IMR-90 (cell line): ENCODE data around the gene SBSN. TPM values are rescaled to one million over a fixed set of nuclear protein-coding genes. Genes with fewer than 3 reads are reported as not detected.

ENCODE experiments used
- ATAC-seq: fragments of 200-7000 bp; cut with Tn5 transposase; 2 replicates; pipeline ENCODE4 v1.9.1; 2020; ENCODE audit warnings: low read depth, mild to moderate bottlenecking, moderate library complexity
- BruUV-seq: library from RNA; stranded (reverse); fragments of 400-500 nt; replicated peaks from 2 replicates; lab custom pipeline; 2021; lab: Mats Ljungman, UMichigan
- CTCF ChIA-PET: fragments of 300-600 bp; formaldehyde crosslinking; extraction: SDS; loops from one replicate; lab custom pipeline; 2021; ENCODE audit warnings: antibody characterized with exemption; lab: Yijun Ruan, JAX
- POLR2A ChIA-PET: fragments of 300-600 bp; sonication (Branson Sonifier 250); formaldehyde crosslinking; loops from one replicate; lab custom pipeline; 2022; ENCODE audit warnings: antibody characterized with exemption; ENCODE audit not compliant: unreplicated experiment; lab: Charles Lee
- DNase-seq: peaks from one replicate; pipeline ENCODE4 v3.0.0; 2013
- H2AFZ ChIP-seq: replicated peaks from 2 replicates; pipeline ENCODE3; 2013; ENCODE audit warnings: low read length, mild to moderate bottlenecking; ENCODE audit not compliant: poor library complexity
- H2AK5ac ChIP-seq: 2 replicates; pipeline ENCODE4 v1.6.1; 2013; ENCODE audit warnings: low read depth, low read length, inconsistent platforms
- H2AK9ac ChIP-seq: replicated peaks from 2 replicates; pipeline ENCODE3; 2013; ENCODE audit warnings: mild to moderate bottlenecking, low read depth, low read length, moderate library complexity; ENCODE audit not compliant: poor library complexity
- H2BK120ac ChIP-seq: 2 replicates; pipeline ENCODE4 v1.6.1; 2013; ENCODE audit warnings: low read depth, low read length, inconsistent platforms
- H2BK15ac ChIP-seq: 3 replicates; pipeline ENCODE4 v1.6.1; 2013; ENCODE audit warnings: low read depth, low read length, inconsistent platforms
- H2BK20ac ChIP-seq: 2 replicates; pipeline ENCODE4 v1.6.1; 2013; ENCODE audit warnings: low read depth, mild to moderate bottlenecking, inconsistent platforms, low read length, moderate library complexity
- H2BK5ac ChIP-seq: 2 replicates; pipeline ENCODE4 v1.6.1; 2013; ENCODE audit warnings: mild to moderate bottlenecking, low read depth, low read length, inconsistent platforms; ENCODE audit not compliant: poor library complexity, severe bottlenecking
- H3K14ac ChIP-seq: replicated peaks from 2 replicates; pipeline ENCODE4 v1.6.1; 2013; ENCODE audit warnings: low read depth, low read length, inconsistent platforms
- H3K18ac ChIP-seq: 2 replicates; pipeline ENCODE4 v1.6.1; 2013; ENCODE audit warnings: low read depth, low read length, control low read depth
- H3K23ac ChIP-seq: 2 replicates; pipeline ENCODE4 v1.6.1; 2013; ENCODE audit warnings: low read depth, low read length, inconsistent platforms
- H3K27ac ChIP-seq: 2 replicates; pipeline ENCODE4 v1.5.1; 2013; ENCODE audit warnings: mild to moderate bottlenecking, control low read depth, low read length; ENCODE audit not compliant: insufficient read depth
- H3K27me3 ChIP-seq: 2 replicates; pipeline ENCODE4 v1.6.1; 2013; ENCODE audit warnings: low read length; ENCODE audit not compliant: control insufficient read depth, insufficient read depth
- H3K36me3 ChIP-seq: 2 replicates; pipeline ENCODE4 v1.6.1; 2013; ENCODE audit warnings: low read length, mixed read lengths; ENCODE audit not compliant: control insufficient read depth, insufficient read depth
- H3K4ac ChIP-seq: 2 replicates; pipeline ENCODE4 v1.6.1; 2013; ENCODE audit warnings: low read depth, low read length, inconsistent platforms
- H3K4me1 ChIP-seq: 2 replicates; pipeline ENCODE4 v1.6.1; 2013; ENCODE audit warnings: low read length, mixed read lengths; ENCODE audit not compliant: control insufficient read depth, insufficient read depth
- H3K4me2 ChIP-seq: 2 replicates; pipeline ENCODE4 v1.6.1; 2013; ENCODE audit warnings: low read depth, mild to moderate bottlenecking, control low read depth, low read length, moderate library complexity
- H3K4me3 ChIP-seq: 2 replicates; pipeline ENCODE4 v1.5.1; 2013; ENCODE audit warnings: low read depth, mild to moderate bottlenecking, control low read depth, low read length, moderate library complexity; ENCODE audit not compliant: insufficient read depth
- H3K56ac ChIP-seq: 2 replicates; pipeline ENCODE4 v1.6.1; 2013; ENCODE audit warnings: low read length, inconsistent platforms; ENCODE audit not compliant: insufficient read depth; ENCODE audit errors: extremely low read depth
- H3K79me1 ChIP-seq, 2 experiments: 2 replicates each; pipeline ENCODE4 v1.6.1; 2013; ENCODE audit warnings: low read length in 2 of 2, inconsistent platforms in 1 of 2, low read depth in 1 of 2
- H3K9ac ChIP-seq: 2 replicates; pipeline ENCODE4 v1.6.1; 2013; ENCODE audit warnings: low read depth, low read length, control low read depth
- H3K9me1 ChIP-seq: 2 replicates; pipeline ENCODE4 v1.6.1; 2013; ENCODE audit warnings: low read length, inconsistent platforms; ENCODE audit not compliant: insufficient read depth
- H3K9me3 ChIP-seq: 2 replicates; pipeline ENCODE4 v1.6.1; 2013; ENCODE audit warnings: low read length; ENCODE audit not compliant: control insufficient read depth, insufficient read depth
- H4K20me1 ChIP-seq: 2 replicates; pipeline ENCODE4 v1.6.1; 2013; ENCODE audit warnings: low read length, inconsistent platforms; ENCODE audit not compliant: insufficient read depth
- H4K5ac ChIP-seq: 2 replicates; pipeline ENCODE4 v1.6.1; 2013; ENCODE audit warnings: mild to moderate bottlenecking, low read depth, low read length, control low read depth
- H4K8ac ChIP-seq, 2 experiments: 2 replicates each; pipeline ENCODE4 v1.6.1; 2013; ENCODE audit warnings: low read depth in 2 of 2, low read length in 2 of 2, control low read depth in 1 of 2, inconsistent platforms in 1 of 2
- H4K91ac ChIP-seq: 2 replicates; pipeline ENCODE4 v1.6.1; 2013; ENCODE audit warnings: low read depth, low read length, inconsistent platforms; ENCODE audit not compliant: insufficient read depth
- BHLHE40 ChIP-seq: fragments of 150-350 bp; IDR thresholded peaks from 2 replicates; pipeline ENCODE4 v1.6.1; 2016; ENCODE audit warnings: mild to moderate bottlenecking, low read depth, low read length
- CEBPB ChIP-seq: IDR thresholded peaks from 2 replicates; pipeline ENCODE4 v1.6.1; 2012; ENCODE audit warnings: low read depth, low read length, improper control_type of control experiment
- CHD1 ChIP-seq: IDR thresholded peaks from 2 replicates; pipeline ENCODE4 v1.6.1; 2012; ENCODE audit warnings: low read depth, low read length, improper control_type of control experiment
- CTCF ChIP-seq: conservative IDR thresholded peaks from 2 replicates; pipeline ENCODE4 v1.5.1; 2012; ENCODE audit warnings: mild to moderate bottlenecking, low read depth, low read length, improper control_type of control experiment
- FOS ChIP-seq: fragments of 150-350 bp; IDR thresholded peaks from 2 replicates; pipeline ENCODE4 v1.6.1; 2016; ENCODE audit warnings: low read depth, low read length
- MAFK ChIP-seq: IDR thresholded peaks from 2 replicates; pipeline ENCODE4 v1.6.1; 2012; ENCODE audit warnings: low read depth, low read length, improper control_type of control experiment
- MAZ ChIP-seq: IDR thresholded peaks from 2 replicates; pipeline ENCODE4 v1.6.1; 2012; ENCODE audit warnings: low read depth, mild to moderate bottlenecking, low read length, improper control_type of control experiment, moderate library complexity, borderline replicate concordance
- MXI1 ChIP-seq: IDR thresholded peaks from 2 replicates; pipeline ENCODE4 v1.6.1; 2012; ENCODE audit warnings: low read depth, mild to moderate bottlenecking, low read length, moderate library complexity, borderline replicate concordance
- NFE2L2 ChIP-seq: fragments of 150-350 bp; IDR thresholded peaks from 2 replicates; pipeline ENCODE4 v1.6.1; 2016; ENCODE audit warnings: low read depth, mild to moderate bottlenecking, low read length
- POLR2A ChIP-seq: IDR thresholded peaks from 2 replicates; pipeline ENCODE4 v1.6.1; 2012; ENCODE audit warnings: mild to moderate bottlenecking, low read depth, low read length
- RAD21 ChIP-seq: IDR thresholded peaks from 2 replicates; pipeline ENCODE4 v1.6.1; 2012; ENCODE audit warnings: low read length, improper control_type of control experiment
- RCOR1 ChIP-seq: IDR thresholded peaks from 2 replicates; pipeline ENCODE4 v1.6.1; 2012; ENCODE audit warnings: mild to moderate bottlenecking, low read length, improper control_type of control experiment; ENCODE audit not compliant: insufficient replicate concordance
- RFX5 ChIP-seq: IDR thresholded peaks from 2 replicates; pipeline ENCODE4 v1.8.0; 2012; ENCODE audit warnings: low read depth, mild to moderate bottlenecking, low read length, moderate library complexity
- SMC3 ChIP-seq: fragments of 150-350 bp; IDR thresholded peaks from 2 replicates; pipeline ENCODE4 v1.6.1; 2016; ENCODE audit warnings: low read depth, mild to moderate bottlenecking, antibody characterized with exemption, low read length, moderate library complexity
- WGBS, 2 experiments: methylation state at CpG; one replicate each; pipeline versions ENCODE4 v1.1.5 to v1.1.7; 2013; ENCODE audit warnings: missing lambda C conversion rate in 2 of 2; ENCODE audit not compliant: insufficient read length in 1 of 2; ENCODE audit errors: extremely low coverage in 2 of 2; 5-methylcytosine and 5-hydroxymethylcytosine counted together
- dilution Hi-C: fragments of 300-500 bp; cut with HindIII; formaldehyde crosslinking; loops from one replicate; pipeline ENCODE4 v1.14.3; 2018; ENCODE audit warnings: low sequenced_read_pairs; ENCODE audit not compliant: unreplicated experiment
- in situ Hi-C: fragments of 300-500 bp; cut with MboI; formaldehyde crosslinking; loops from 3 replicates; pipeline ENCODE4 v1.14.3; 2019; ENCODE audit warnings: low sequenced_read_pairs, inconsistent platforms, mixed read lengths
- intact Hi-C: fragments of 100-400 bp; cut with micrococcal nuclease; formaldehyde crosslinking; loops from 2 replicates; pipeline ENCODE4 v1.10.0; 2022
- polyA plus RNA-seq, 3 experiments: library from polyadenylated mRNA; depleted of rRNA; stranded (reverse); fragments of >200 nt; gene quantifications; 2 replicates each; pipeline ENCODE4 v1.2.3, GENCODE V29; 2012; ENCODE audit warnings: low replicate concordance in 1 of 3
- total RNA-seq: library from RNA; depleted of rRNA; stranded (reverse); fragments of >200 nt; gene quantifications from 2 replicates; pipeline ENCODE4 v1.2.3, GENCODE V29; 2012
- TF ChIP-seq, protein P1 (sequence below): fragments of 150-350 bp; IDR thresholded peaks from 2 replicates; pipeline ENCODE4 v1.6.1; 2017; ENCODE audit warnings: mild to moderate bottlenecking, antibody characterized with exemption, low read length, low read depth

SBSN gene
- total and polyA plus RNA-seq, 2 of the 4 experiments (the other 2 are of a cell fraction): 0.72 to 6.4 TPM

- H4K20me1 ChIP-seq: 0 out of 2 replicates have a peak, but pooled peaks cover 7% of the 10 kb centered on the region
- H3K36me3 ChIP-seq: peaks cover 4% of the 10 kb centered on the region; the same call in 1 of the 2 replicates
- ATAC-seq: no peak
- H4K91ac ChIP-seq: no peak overlapping the region
- in situ Hi-C loops: loop anchor here (5.0 kb wide), 1 partner anchor 167 kb away; the partner anchor contains the start of gene KMT2B
- H3K27me3 ChIP-seq: peaks cover 6% of the 10 kb centered on the region
- intact Hi-C loops: loop anchor here (1.0 to 5.0 kb wide), 3 partner anchors 77 to 167 kb away; partner anchors contain the start of genes RBM42 and ZBTB32
- no peak overlapping the region for H3K27ac ChIP-seq
- H3K9me3 ChIP-seq: no peaks in the 10 kb centered on the region
- dilution Hi-C loops: no loop called here
- no peak overlapping the region for H3K14ac ChIP-seq
- ChIA-PET CTCF (no interaction called here), POLR2A (no interaction called here)
- H3K9ac ChIP-seq: no peak overlapping the region
- no peak overlapping the region for H2AFZ ChIP-seq
- no peak for DNase-seq
- H3K9me1 ChIP-seq: no peaks in the 10 kb centered on the region
- H3K4me3 ChIP-seq: no peak overlapping the region
- peaks cover 3% of the 10 kb centered on the region; the same call in 1 of the 2 replicates for H3K4me1 ChIP-seq
- H2BK120ac ChIP-seq: no peak overlapping the region
- H3K4me2 ChIP-seq: no peak overlapping the region
- H3K18ac ChIP-seq: no peak overlapping the region
- H4K5ac ChIP-seq: no peak overlapping the region
- H2AK9ac ChIP-seq: no peak overlapping the region
- no peak overlapping the region for H3K23ac ChIP-seq
- H2AK5ac ChIP-seq: no peak overlapping the region
- H3K56ac ChIP-seq: no peak overlapping the region
- H2BK5ac ChIP-seq: no peak overlapping the region
- no peak overlapping the region for H3K4ac ChIP-seq
- 80% methylated on average over 4 of the region's 15 CpGs; no CpG with 5 or more reads in 1 of the 2 experiments for WGBS, 2 experiments
- H3K79me1 ChIP-seq: peaks cover 18 to 29% of the 10 kb centered on the region in 2 experiments
- BruUV-seq: no TSS peak
- no peak overlapping the region for H4K8ac ChIP-seq
- no peak overlapping the region for H2BK20ac ChIP-seq
- H2BK15ac ChIP-seq: no peak overlapping the region
- TF ChIP-seq MXI1 (no peak), CTCF (no peak), POLR2A (no peak), MAFK (no peak), RCOR1 (no peak), NFE2L2 (no peak), SMC3 (no peak), CHD1 (no peak), RFX5 (no peak), RAD21 (no peak), FOS (no peak), CEBPB (no peak), BHLHE40 (no peak), MAZ (no peak)
- TF ChIP-seq, protein P1, sequence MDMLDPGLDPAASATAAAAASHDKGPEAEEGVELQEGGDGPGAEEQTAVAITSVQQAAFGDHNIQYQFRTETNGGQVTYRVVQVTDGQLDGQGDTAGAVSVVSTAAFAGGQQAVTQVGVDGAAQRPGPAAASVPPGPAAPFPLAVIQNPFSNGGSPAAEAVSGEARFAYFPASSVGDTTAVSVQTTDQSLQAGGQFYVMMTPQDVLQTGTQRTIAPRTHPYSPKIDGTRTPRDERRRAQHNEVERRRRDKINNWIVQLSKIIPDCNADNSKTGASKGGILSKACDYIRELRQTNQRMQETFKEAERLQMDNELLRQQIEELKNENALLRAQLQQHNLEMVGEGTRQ: no peak
Observed at GRCh38 chr19:35549879-35550523, 21.9 kb upstream of the SBSN start.
